ENCODE data around the gene MEMO1.
"Not testable (repeated sequence)": the region's sequence is repeated elsewhere in the genome, so short reads cannot be mapped to it uniquely, and the experiment has no call there.

GRCh38 chr2:31897340-31897739 is 113.5 kb downstream of the MEMO1 start:
- TF ChIP-seq CTCF (IDR thresholded peaks at IDR 0.05; ENCODE audit: low read depth, low read length, poor library complexity, severe bottlenecking); EZH2phosphoT487 (IDR thresholded peaks at IDR 0.05; ENCODE audit: borderline replicate concordance, low read length): not testable (repeated sequence)
